SK-N-SH (cell line): Measurements from ENCODE around the gene ANKRD2.

Source experiments
- EP300 ChIP-seq, 2 experiments: IDR thresholded peaks; 2 replicates each; pipeline versions ENCODE4 v1.4.0 to v1.6.1; 2012; ENCODE audit warnings: borderline replicate concordance in 1 of 2, low read depth in 1 of 2, low read length in 1 of 2
- RFX5 ChIP-seq: IDR thresholded peaks from 2 replicates; pipeline ENCODE4 v1.6.1; 2012; ENCODE audit warnings: mild to moderate bottlenecking, improper control_type of control experiment, low read length
- TEAD4 ChIP-seq: IDR thresholded peaks from 2 replicates; pipeline ENCODE4 v1.4.0; 2012; ENCODE audit warnings: mild to moderate bottlenecking, borderline replicate concordance; ENCODE audit not compliant: insufficient read depth
- TF ChIP-seq, protein P1 (sequence below): fragments of 200-600 bp; sonication (generic); IDR thresholded peaks from 2 replicates; pipeline ENCODE4 v1.6.1; 2017; ENCODE audit warnings: antibody characterized with exemption, mild to moderate bottlenecking, moderate library complexity

- TF ChIP-seq TEAD4 (no peak), RFX5 (no peak), EP300 (IDR thresholded peaks at IDR 0.05; ENCODE audit: borderline replicate concordance in 1 of 2, low read depth in 1 of 2, low read length in 1 of 2) (no peak)
- TF ChIP-seq, protein P1, sequence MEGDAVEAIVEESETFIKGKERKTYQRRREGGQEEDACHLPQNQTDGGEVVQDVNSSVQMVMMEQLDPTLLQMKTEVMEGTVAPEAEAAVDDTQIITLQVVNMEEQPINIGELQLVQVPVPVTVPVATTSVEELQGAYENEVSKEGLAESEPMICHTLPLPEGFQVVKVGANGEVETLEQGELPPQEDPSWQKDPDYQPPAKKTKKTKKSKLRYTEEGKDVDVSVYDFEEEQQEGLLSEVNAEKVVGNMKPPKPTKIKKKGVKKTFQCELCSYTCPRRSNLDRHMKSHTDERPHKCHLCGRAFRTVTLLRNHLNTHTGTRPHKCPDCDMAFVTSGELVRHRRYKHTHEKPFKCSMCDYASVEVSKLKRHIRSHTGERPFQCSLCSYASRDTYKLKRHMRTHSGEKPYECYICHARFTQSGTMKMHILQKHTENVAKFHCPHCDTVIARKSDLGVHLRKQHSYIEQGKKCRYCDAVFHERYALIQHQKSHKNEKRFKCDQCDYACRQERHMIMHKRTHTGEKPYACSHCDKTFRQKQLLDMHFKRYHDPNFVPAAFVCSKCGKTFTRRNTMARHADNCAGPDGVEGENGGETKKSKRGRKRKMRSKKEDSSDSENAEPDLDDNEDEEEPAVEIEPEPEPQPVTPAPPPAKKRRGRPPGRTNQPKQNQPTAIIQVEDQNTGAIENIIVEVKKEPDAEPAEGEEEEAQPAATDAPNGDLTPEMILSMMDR = no peak
These were observed 38.9 kb downstream of the ANKRD2 start for GRCh38 chr10:97611473-97611872.
